ENCODE results near the gene TTF1. TPM values are rescaled to one million over a fixed set of nuclear protein-coding genes. Genes with fewer than 3 reads are reported as not detected.

The TTF1 gene
- total and polyA plus RNA-seq, 10 of the 15 experiments (the other 5 are each of a cell fraction or from before 2014, with no cell fraction given) = 11.3 to 25.5 (median 16.0) TPM

DNA sequence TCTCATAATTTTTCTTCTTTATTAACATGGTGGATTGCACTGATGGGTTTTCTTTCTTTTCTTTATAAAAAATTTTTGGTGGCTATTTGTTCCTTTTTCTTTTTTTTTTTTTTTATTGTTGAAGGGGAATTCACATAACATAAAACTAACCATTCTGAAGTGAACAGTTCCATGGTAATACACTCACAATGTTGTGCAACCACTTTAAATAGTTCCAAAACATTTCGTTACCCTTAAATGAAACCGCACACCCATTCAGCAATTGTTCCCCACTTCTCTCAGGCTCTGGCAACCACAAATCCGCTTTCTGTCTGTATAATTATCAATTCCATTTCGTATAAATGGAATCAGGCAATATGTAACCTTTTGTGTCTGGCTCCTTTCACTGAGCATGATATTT is 40.2 kb downstream of the TTF1 start:
- DNase-seq (ENCODE audit: low read depth, low spot score) (no peak), FAIRE-seq (no peak), ATAC-seq (no peak)
- 93% methylated on average over 4 of the region's 4 CpGs for WGBS (ENCODE audit: insufficient coverage, insufficient replicate concordance, low lambda C conversion rate, missing lambda C conversion rate)
- no peak overlapping the region for H3K4me3 ChIP-seq
- H3K4me2 ChIP-seq (ENCODE audit: control insufficient read depth, insufficient read depth) = no peak overlapping the region
- no TSS peak for BruUV-seq (replicated peaks)
- H3K27me3 ChIP-seq (replicated peaks in 1 of 2; ENCODE audit: control insufficient read depth in 2 of 2, insufficient read depth in 2 of 2, low read length in 1 of 2) = no peaks in the 10 kb centered on the region
- no peaks in the 10 kb centered on the region for H3K4me1 ChIP-seq (ENCODE audit: control insufficient read depth, insufficient read depth, low read length)
- RAD21 ChIA-PET (ENCODE audit: unreplicated experiment) = no interaction called here
- no peaks in the 10 kb centered on the region for H3K9me3 ChIP-seq (replicated peaks; ENCODE audit: control insufficient read depth, insufficient read depth, low read length)
- CTCF ChIA-PET = interaction anchor here (0.6 kb wide), 1 partner anchor 15 kb away, joined by 3 read pairs; no protein-coding TSS in a partner anchor
- in situ Hi-C loops (cut with MboI) (no loop called here), intact Hi-C loops (cut with micrococcal nuclease; ENCODE audit: unreplicated experiment) (no loop called here)
- TF ChIP-seq SMARCA5 (IDR thresholded peaks at IDR 0.05) (no peak), KLF5 (IDR thresholded peaks at IDR 0.05; ENCODE audit: partially characterized antibody) (no peak), STAT1 (conservative IDR thresholded peaks at IDR 0.05) (no peak), ZNF384 (IDR thresholded peaks at IDR 0.05; ENCODE audit: borderline replicate concordance, low read depth, low read length) (no peak), SREBF2 (IDR thresholded peaks at IDR 0.05; ENCODE audit: low read length) (no peak), SKIL (IDR thresholded peaks at IDR 0.05; ENCODE audit: low read depth, poor library complexity, severe bottlenecking) (no peak)
- TF ChIP-seq, protein P1, sequence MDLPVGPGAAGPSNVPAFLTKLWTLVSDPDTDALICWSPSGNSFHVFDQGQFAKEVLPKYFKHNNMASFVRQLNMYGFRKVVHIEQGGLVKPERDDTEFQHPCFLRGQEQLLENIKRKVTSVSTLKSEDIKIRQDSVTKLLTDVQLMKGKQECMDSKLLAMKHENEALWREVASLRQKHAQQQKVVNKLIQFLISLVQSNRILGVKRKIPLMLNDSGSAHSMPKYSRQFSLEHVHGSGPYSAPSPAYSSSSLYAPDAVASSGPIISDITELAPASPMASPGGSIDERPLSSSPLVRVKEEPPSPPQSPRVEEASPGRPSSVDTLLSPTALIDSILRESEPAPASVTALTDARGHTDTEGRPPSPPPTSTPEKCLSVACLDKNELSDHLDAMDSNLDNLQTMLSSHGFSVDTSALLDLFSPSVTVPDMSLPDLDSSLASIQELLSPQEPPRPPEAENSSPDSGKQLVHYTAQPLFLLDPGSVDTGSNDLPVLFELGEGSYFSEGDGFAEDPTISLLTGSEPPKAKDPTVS (IDR thresholded peaks at IDR 0.05; ENCODE audit: low read depth, low read length) = no peak
- H3K9ac ChIP-seq (ENCODE audit: control insufficient read depth, insufficient read depth, low read length) = no peak overlapping the region
- H3K27ac ChIP-seq (ENCODE audit: control insufficient read depth, insufficient read depth) = no peak overlapping the region
- SMC1A ChIA-PET (ENCODE audit: uncharacterized antibody, unreplicated experiment) = interaction anchor here (1.1 to 1.5 kb wide), 2 partner anchors 9 to 15 kb away, joined by 3 read pairs; no protein-coding TSS in a partner anchor
- no peak overlapping the region for H2AFZ ChIP-seq (ENCODE audit: control insufficient read depth, low read depth, low read length)
- POLR2A ChIA-PET = interaction anchor here (0.5 kb wide), 1 partner anchor 22 kb away, joined by 3 read pairs; no protein-coding TSS in a partner anchor
- H3K36me3 ChIP-seq (ENCODE audit: control insufficient read depth in 2 of 2, insufficient read depth in 2 of 2, low read length in 1 of 2) = no peaks in the 10 kb centered on the region
- no peaks in the 10 kb centered on the region for H3K79me2 ChIP-seq (ENCODE audit: control insufficient read depth, insufficient read depth, low read length)
- H4K20me1 ChIP-seq (ENCODE audit: control insufficient read depth, insufficient read depth) = no peaks in the 10 kb centered on the region

Data from GM12878 (cell line).